Measurements from ENCODE around the gene PCDHAC1. TPM values are rescaled to one million over a fixed set of nuclear protein-coding genes. Genes with fewer than 3 reads are reported as not detected.

Gene PCDHAC1
- total RNA-seq, 1 experiment from 2014 or later = 0.59 TPM

GRCh38 chr5:140916325-140916724 lies 9.8 kb upstream of the PCDHAC1 start:
- H3K27ac ChIP-seq (ENCODE audit: low read length) = no peak overlapping the region
- no peak; the same call in 1 of the 2 replicates for ATAC-seq
- intact Hi-C loops (cut with micrococcal nuclease; ENCODE audit: unreplicated experiment) (no loop called here), in situ Hi-C loops (cut with HindIII; ENCODE audit: low pct_unique_long_range_greater_than_20kb, low sequenced_read_pairs) (no loop called here)
- no peaks in the 10 kb centered on the region for H3K36me3 ChIP-seq (ENCODE audit: control insufficient read depth, insufficient read depth, low read length)
- CTCF ChIA-PET = no interaction called here
- H3K27me3 ChIP-seq (ENCODE audit: control insufficient read depth, insufficient read depth, low read length) = no peaks in the 10 kb centered on the region
- no peak overlapping the region for H3K4me3 ChIP-seq (ENCODE audit: low read depth in 2 of 2, low read length in 2 of 2)
- POLR2A ChIA-PET = no interaction called here
- TF ChIP-seq SIN3A (IDR thresholded peaks at IDR 0.05; ENCODE audit: borderline replicate concordance, insufficient read depth, low read depth, low read length) (no peak), REST (IDR thresholded peaks at IDR 0.05; ENCODE audit: insufficient read depth in 1 of 2, low read depth in 2 of 2, low read length in 1 of 2) (no peak), POLR2AphosphoS5 (IDR thresholded peaks at IDR 0.05; ENCODE audit: low read depth, low read length) (no peak), CTCF (IDR thresholded peaks at IDR 0.05) (no peak), TCF7L2 (IDR thresholded peaks at IDR 0.05; ENCODE audit: low read depth, low read length) (no peak)
- no TSS peak for BruUV-seq (replicated peaks)
- no peaks in the 10 kb centered on the region for H3K9me3 ChIP-seq (ENCODE audit: control insufficient read depth, insufficient read depth, low read depth, low read length)
- no peaks in the 10 kb centered on the region for H3K4me1 ChIP-seq (ENCODE audit: control insufficient read depth, insufficient read depth, low read length)
- DNase-seq (ENCODE audit: low read depth, low spot score) = no peak

GRCh38 chr5:140923601-140924000 lies 2.5 kb upstream of the PCDHAC1 start:
- ChIA-PET POLR2A (no interaction called here), CTCF (no interaction called here)
- no TSS peak for BruUV-seq (replicated peaks)
- Histone ChIP-seq H3K9me3 (ENCODE audit: control insufficient read depth, insufficient read depth, low read depth, low read length) (no peaks in the 10 kb centered on the region), H3K36me3 (ENCODE audit: control insufficient read depth, insufficient read depth, low read length) (no peaks in the 10 kb centered on the region; the same call in 1 of the 2 replicates), H3K4me1 (ENCODE audit: control insufficient read depth, insufficient read depth, low read length) (no peaks in the 10 kb centered on the region), H3K27ac (ENCODE audit: low read length) (no peak overlapping the region), H3K27me3 (ENCODE audit: control insufficient read depth, insufficient read depth, low read length) (no peaks in the 10 kb centered on the region), H3K4me3 (ENCODE audit: low read depth in 2 of 2, low read length in 2 of 2) (no peak overlapping the region)
- in situ Hi-C loops (cut with HindIII; ENCODE audit: low pct_unique_long_range_greater_than_20kb, low sequenced_read_pairs) (no loop called here), intact Hi-C loops (cut with micrococcal nuclease; ENCODE audit: unreplicated experiment) (no loop called here)
- no peak for ATAC-seq
- TF ChIP-seq TCF7L2 (IDR thresholded peaks at IDR 0.05; ENCODE audit: low read depth, low read length) (no peak), REST (IDR thresholded peaks at IDR 0.05; ENCODE audit: insufficient read depth in 1 of 2, low read depth in 2 of 2, low read length in 1 of 2) (no peak), SIN3A (IDR thresholded peaks at IDR 0.05; ENCODE audit: borderline replicate concordance, insufficient read depth, low read depth, low read length) (no peak), POLR2AphosphoS5 (IDR thresholded peaks at IDR 0.05; ENCODE audit: low read depth, low read length) (no peak), CTCF (IDR thresholded peaks at IDR 0.05) (no peak)
- DNase-seq (ENCODE audit: low read depth, low spot score) = no peak

All from Panc1 (cell line).